HepG2 (cell line): ENCODE measurements around the gene KRT27. TPM values are rescaled to one million over a fixed set of nuclear protein-coding genes. Genes with fewer than 3 reads are reported as not detected.

Experiments used
- ATAC-seq: fragments of 200-7000 bp; cut with Tn5 transposase; 3 replicates; pipeline ENCODE4 v1.9.1; 2020; ENCODE audit warnings: mild to moderate bottlenecking, moderate library complexity
- BruUV-seq: library from RNA; stranded (reverse); fragments of 400-500 nt; replicated peaks from 2 replicates; lab custom pipeline; 2021; lab: Mats Ljungman, UMichigan
- CTCF ChIA-PET: fragments of 300-600 bp; formaldehyde crosslinking; extraction: SDS; loops from one replicate; lab custom pipeline; 2021; ENCODE audit warnings: low total read pairs, inconsistent platforms, low intra/inter-chr PET ratio; lab: Yijun Ruan, JAX
- POLR2A ChIA-PET: fragments of 350-600 bp; sonication (Branson Sonifier 250); formaldehyde crosslinking; loops from one replicate; lab custom pipeline; 2020; ENCODE audit warnings: antibody characterized with exemption, inconsistent platforms; lab: Yijun Ruan, JAX
- DNase-seq: peaks from one replicate; pipeline ENCODE4 v3.0.0-alpha.2; 2015; ENCODE audit warnings: low spot score
- FAIRE-seq: peaks from 3 replicates; lab custom pipeline; 2011; peaks lifted over from hg19 to GRCh38; lab: Jason Lieb, UNC
- H2AFZ ChIP-seq: one replicate; pipeline ENCODE4 v1.6.1; 2011; ENCODE audit warnings: low read length, inconsistent platforms
- H3K27ac ChIP-seq: fragments of 300-600 bp; 3 replicates; pipeline ENCODE4 v1.8.0; 2011; ENCODE audit warnings: mixed run types, mild to moderate bottlenecking, mixed read lengths, low read length, inconsistent platforms; ENCODE audit not compliant: insufficient read depth; ENCODE audit errors: extremely low read length
- H3K27me3 ChIP-seq, 2 experiments: fragments of 200-600 bp in 1 of 2; 2 replicates in 1 of 2; 3 replicates in 1 of 2; pipeline versions ENCODE4 v1.6.0 to v1.8.0; 2011; ENCODE audit warnings: low read length in 2 of 2, mild to moderate bottlenecking in 2 of 2, moderate library complexity in 2 of 2, inconsistent platforms in 1 of 2; ENCODE audit not compliant: insufficient read depth in 2 of 2, control insufficient read depth in 1 of 2
- H3K36me3 ChIP-seq, 2 experiments: fragments of 200-600 bp in 1 of 2; replicated peaks in 1 of 2; 2 replicates in 1 of 2; 3 replicates in 1 of 2; pipeline versions ENCODE4 v1.5.1 to v1.8.0; 2011; ENCODE audit warnings: low read length in 2 of 2, inconsistent platforms in 1 of 2; ENCODE audit not compliant: insufficient read depth in 2 of 2, control insufficient read depth in 1 of 2
- H3K4me1 ChIP-seq: 2 replicates; pipeline ENCODE4 v1.5.1; 2012; ENCODE audit warnings: low read length, inconsistent platforms; ENCODE audit not compliant: insufficient read depth
- H3K4me2 ChIP-seq: 2 replicates; pipeline ENCODE4 v1.6.0; 2011; ENCODE audit warnings: low read depth, low read length, inconsistent platforms
- H3K4me3 ChIP-seq, 3 experiments: fragments of 200-600 bp in 1 of 3; sonication (generic), shearing (Covaris generic) in 1 of 3; replicated peaks in 1 of 3; 2 replicates each; pipeline ENCODE4 v1.5.1; 2011 to 2016; ENCODE audit warnings: low read length in 3 of 3, inconsistent platforms in 2 of 3, low read depth in 2 of 3, mild to moderate bottlenecking in 2 of 3, control low read depth in 1 of 3, mixed read lengths in 1 of 3; ENCODE audit not compliant: insufficient read depth in 1 of 3
- H3K79me2 ChIP-seq: one replicate; pipeline ENCODE4 v1.6.1; 2011; ENCODE audit warnings: low read length, inconsistent platforms; ENCODE audit not compliant: insufficient read depth
- H3K9ac ChIP-seq: 2 replicates; pipeline ENCODE4 v1.6.0; 2011; ENCODE audit warnings: mild to moderate bottlenecking, low read depth, low read length, inconsistent platforms; ENCODE audit not compliant: insufficient read depth
- H3K9me3 ChIP-seq: 2 replicates; pipeline ENCODE4 v1.5.1; 2012; ENCODE audit warnings: mild to moderate bottlenecking, low read length
- H4K20me1 ChIP-seq: 2 replicates; pipeline ENCODE4 v1.6.0; 2011; ENCODE audit warnings: inconsistent platforms, mild to moderate bottlenecking, low read length, moderate library complexity; ENCODE audit not compliant: insufficient read depth
- CEBPZ ChIP-seq: IDR thresholded peaks from 2 replicates; pipeline ENCODE4 v1.6.1; 2012; ENCODE audit warnings: low read length, improper control_type of control experiment
- ELF1 ChIP-seq: sonication (generic); formaldehyde crosslinking; IDR thresholded peaks from 2 replicates; pipeline ENCODE4 v1.4.0; 2020; ENCODE audit warnings: missing genetic modification reagents
- ETV5 ChIP-seq: IDR thresholded peaks from 2 replicates; pipeline ENCODE4 v1.6.1; 2018; ENCODE audit warnings: missing biosample characterization, missing genetic modification reagents, inconsistent platforms, borderline replicate concordance
- FOSL2 ChIP-seq: sonication (generic); formaldehyde crosslinking; IDR thresholded peaks from 2 replicates; pipeline ENCODE4 v1.4.0; 2020; ENCODE audit warnings: missing genetic modification reagents
- GABPB1 ChIP-seq: IDR thresholded peaks from 2 replicates; pipeline ENCODE4 v1.6.1; 2016; ENCODE audit warnings: mild to moderate bottlenecking, missing genetic modification reagents, moderate library complexity, missing compliant biosample characterization
- GFI1 ChIP-seq: sonication (generic); formaldehyde crosslinking; IDR thresholded peaks from 2 replicates; pipeline ENCODE4 v1.5.0; 2020; ENCODE audit warnings: missing genetic modification reagents, mild to moderate bottlenecking, borderline replicate concordance
- IKZF1 ChIP-seq: fragments of 450-650 bp; IDR thresholded peaks from 2 replicates; pipeline ENCODE4 v1.7.1; 2016
- JUN ChIP-seq: sonication (generic); formaldehyde crosslinking; IDR thresholded peaks from 2 replicates; pipeline ENCODE4 v1.4.0; 2020; ENCODE audit warnings: mild to moderate bottlenecking, missing genetic modification reagents
- KDM2A ChIP-seq: sonication (generic); formaldehyde crosslinking; IDR thresholded peaks from 2 replicates; pipeline ENCODE4 v1.4.0; 2020; ENCODE audit warnings: low read depth, missing genetic modification reagents, borderline replicate concordance
- SP1 ChIP-seq, 2 experiments: fragments of 450-650 bp in 1 of 2; sonication (generic) in 1 of 2; formaldehyde crosslinking in 1 of 2; IDR thresholded peaks; 2 replicates each; pipeline versions ENCODE4 v1.4.0 to v1.6.1; 2016 to 2020; ENCODE audit warnings: missing genetic modification reagents in 1 of 2
- ZNF282 ChIP-seq: fragments of 450-650 bp; IDR thresholded peaks from 2 replicates; pipeline ENCODE4 v1.6.1; 2018; ENCODE audit not compliant: partially characterized antibody
- ZNF441 ChIP-seq: sonication (generic); formaldehyde crosslinking; IDR thresholded peaks from 2 replicates; pipeline ENCODE4 v1.7.0; 2021; ENCODE audit warnings: missing genetic modification reagents, borderline replicate concordance
- ZNF672 ChIP-seq: sonication (generic); formaldehyde crosslinking; IDR thresholded peaks from 2 replicates; pipeline ENCODE4 v1.8.1; 2022; ENCODE audit warnings: missing genetic modification reagents
- ZNF720 ChIP-seq: sonication (generic); formaldehyde crosslinking; IDR thresholded peaks from 2 replicates; pipeline ENCODE4 v1.4.0; 2020; ENCODE audit warnings: missing genetic modification reagents
- ZNF766 ChIP-seq: sonication (generic); formaldehyde crosslinking; IDR thresholded peaks from 2 replicates; pipeline ENCODE4 v1.5.0; 2020; ENCODE audit warnings: missing genetic modification reagents, borderline replicate concordance
- WGBS: methylation state at CpG from one replicate; pipeline ENCODE4 v1.1.6; 2017; ENCODE audit warnings: low lambda C conversion rate; 5-methylcytosine and 5-hydroxymethylcytosine counted together
- in situ Hi-C: cut with HindIII; loops from 2 replicates; pipeline ENCODE4 v1.10.0; 2017; ENCODE audit warnings: low pct_unique_long_range_greater_than_20kb; ENCODE audit not compliant: extremely low pct_ligation_motif_present
- intact Hi-C: fragments of 100-400 bp; cut with micrococcal nuclease; formaldehyde crosslinking; loops from one replicate; pipeline ENCODE4 v1.10.0; 2022; ENCODE audit not compliant: unreplicated experiment
- polyA plus RNA-seq, 8 experiments: library from polyadenylated mRNA; depleted of rRNA in 3 of 8; stranded (reverse) in 7 of 8; unstranded in 1 of 8; fragments of >200 nt; fragmentation: Illumina TruSeq in 4 of 8; extraction: Trizol in 4 of 8; gene quantifications; 2 replicates each; pipeline versions ENCODE4 v1.2.1 to v1.2.3, GENCODE V29; 2011 to 2016; ENCODE audit warnings: low read depth in 4 of 8, missing spikeins in 1 of 8, mixed read lengths in 1 of 8; ENCODE audit not compliant: insufficient read depth in 1 of 8
- total RNA-seq, 5 experiments: library from RNA; depleted of rRNA; stranded (reverse); fragments of >200 nt; fragmentation: Illumina TruSeq; extraction: Trizol; gene quantifications; 2 replicates each; pipeline ENCODE4 v1.2.3, GENCODE V29; 2016; ENCODE audit warnings: low read depth in 1 of 5
- TF ChIP-seq, protein P1 (sequence below): sonication (generic); formaldehyde crosslinking; conservative IDR thresholded peaks from 2 replicates; pipeline ENCODE4 v1.4.0; 2020; ENCODE audit warnings: mild to moderate bottlenecking, missing genetic modification reagents, moderate library complexity
- TF ChIP-seq, protein P2 (sequence below): IDR thresholded peaks from 2 replicates; pipeline ENCODE4 v1.6.1; 2018; ENCODE audit warnings: missing genetic modification reagents, mild to moderate bottlenecking, missing compliant biosample characterization

The KRT27 gene
- total and polyA plus RNA-seq, 2 of the 13 experiments (the other 11 are each of a cell fraction or from before 2014, with no cell fraction given), result not detected

DNA sequence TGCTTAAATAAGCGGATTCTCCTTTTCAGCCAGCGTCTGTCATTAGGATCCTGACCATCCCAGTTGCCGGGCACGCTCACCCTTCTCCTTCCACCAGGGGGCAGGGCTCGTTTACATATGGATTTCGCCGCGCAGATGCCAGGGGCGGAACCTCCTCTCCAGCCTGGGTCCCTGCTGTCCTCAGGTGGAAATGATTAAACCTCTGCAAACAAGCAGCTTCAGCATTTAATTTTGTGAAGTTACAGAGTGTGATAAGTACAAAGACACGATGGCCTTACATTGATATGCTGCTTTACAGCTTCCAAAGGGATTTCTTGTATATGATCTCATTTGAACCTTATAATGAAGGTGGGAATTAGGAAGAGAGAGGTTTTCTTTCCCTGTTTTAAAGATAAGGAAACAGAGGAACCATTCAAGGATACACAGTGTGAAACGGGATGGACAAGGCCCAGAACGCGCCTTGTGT lies 21.3 kb upstream of the KRT27 start:
- 5% methylated on average over 13 of the region's 13 CpGs for WGBS
- Histone ChIP-seq H3K27ac (no peak overlapping the region), H3K4me2 (peak overlapping the region; percentile 19; the same call in 1 of the 2 replicates), H3K36me3 (no peaks in the 10 kb centered on the region), H4K20me1 (no peaks in the 10 kb centered on the region), H3K27me3 (peaks cover 0 to 11% of the 10 kb centered on the region in 2 experiments; a peak in 3 of 5 replicates), H2AFZ (no peak overlapping the region), H3K4me3 (no peak overlapping the region), H3K9ac (no peak overlapping the region), H3K4me1 (peaks cover 6% of the 10 kb centered on the region), H3K9me3 (no peaks in the 10 kb centered on the region), H3K79me2 (no peaks in the 10 kb centered on the region)
- ATAC-seq (peak; percentile 99), DNase-seq (peak; percentile 77), FAIRE-seq (peak; percentile 92)
- in situ Hi-C loops, result loop anchor here (5.0 kb wide), 1 partner anchor 859 kb away; no protein-coding TSS in a partner anchor
- intact Hi-C loops, result loop anchor here (1.0 to 5.0 kb wide), 5 partner anchors 54 to 864 kb away; no protein-coding TSS in a partner anchor
- BruUV-seq, result no TSS peak
- ChIA-PET CTCF (interaction anchor here (1.1 to 2.5 kb wide), 7 partner anchors 105 to 863 kb away, joined by 3 to 37 read pairs (median 10); no protein-coding TSS in a partner anchor), POLR2A (no interaction called here)
- TF ChIP-seq GABPB1 (CRISPR knock-in tag) (peak; percentile 32; the same call in 1 of the 2 replicates), ZNF766 (peak; percentile 81; the same call in 1 of the 2 replicates), ZNF672 (CRISPR knock-in tag) (no peak), ZNF282 (no peak), ELF1 (peak; percentile 37; the same call in 1 of the 2 replicates), ZNF441 (CRISPR knock-in tag) (0 out of 2 replicates have a peak, but pooled peaks have one; percentile 31), GFI1 (no peak), FOSL2 (CRISPR knock-in tag) (peak; percentile 59), CEBPZ (no peak), SP1 (IDR thresholded peaks at IDR 0.05) (no peak), SP1 (CRISPR knock-in tag; IDR thresholded peaks at IDR 0.05) (0 out of 2 replicates have a peak, but pooled peaks have one; percentile 26), KDM2A (peak; percentile 92), JUN (0 out of 2 replicates have a peak, but pooled peaks have one; percentile 40), ETV5 (CRISPR knock-in tag) (peak; percentile 16; the same call in 1 of the 2 replicates), ZNF720 (CRISPR knock-in tag) (no peak), IKZF1 (no peak)
- TF ChIP-seq, protein P1, sequence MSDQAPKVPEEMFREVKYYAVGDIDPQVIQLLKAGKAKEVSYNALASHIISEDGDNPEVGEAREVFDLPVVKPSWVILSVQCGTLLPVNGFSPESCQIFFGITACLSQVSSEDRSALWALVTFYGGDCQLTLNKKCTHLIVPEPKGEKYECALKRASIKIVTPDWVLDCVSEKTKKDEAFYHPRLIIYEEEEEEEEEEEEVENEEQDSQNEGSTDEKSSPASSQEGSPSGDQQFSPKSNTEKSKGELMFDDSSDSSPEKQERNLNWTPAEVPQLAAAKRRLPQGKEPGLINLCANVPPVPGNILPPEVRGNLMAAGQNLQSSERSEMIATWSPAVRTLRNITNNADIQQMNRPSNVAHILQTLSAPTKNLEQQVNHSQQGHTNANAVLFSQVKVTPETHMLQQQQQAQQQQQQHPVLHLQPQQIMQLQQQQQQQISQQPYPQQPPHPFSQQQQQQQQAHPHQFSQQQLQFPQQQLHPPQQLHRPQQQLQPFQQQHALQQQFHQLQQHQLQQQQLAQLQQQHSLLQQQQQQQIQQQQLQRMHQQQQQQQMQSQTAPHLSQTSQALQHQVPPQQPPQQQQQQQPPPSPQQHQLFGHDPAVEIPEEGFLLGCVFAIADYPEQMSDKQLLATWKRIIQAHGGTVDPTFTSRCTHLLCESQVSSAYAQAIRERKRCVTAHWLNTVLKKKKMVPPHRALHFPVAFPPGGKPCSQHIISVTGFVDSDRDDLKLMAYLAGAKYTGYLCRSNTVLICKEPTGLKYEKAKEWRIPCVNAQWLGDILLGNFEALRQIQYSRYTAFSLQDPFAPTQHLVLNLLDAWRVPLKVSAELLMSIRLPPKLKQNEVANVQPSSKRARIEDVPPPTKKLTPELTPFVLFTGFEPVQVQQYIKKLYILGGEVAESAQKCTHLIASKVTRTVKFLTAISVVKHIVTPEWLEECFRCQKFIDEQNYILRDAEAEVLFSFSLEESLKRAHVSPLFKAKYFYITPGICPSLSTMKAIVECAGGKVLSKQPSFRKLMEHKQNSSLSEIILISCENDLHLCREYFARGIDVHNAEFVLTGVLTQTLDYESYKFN (CRISPR knock-in tag), result 0 out of 2 replicates have a peak, but pooled peaks have one; percentile 21
- TF ChIP-seq, protein P2, sequence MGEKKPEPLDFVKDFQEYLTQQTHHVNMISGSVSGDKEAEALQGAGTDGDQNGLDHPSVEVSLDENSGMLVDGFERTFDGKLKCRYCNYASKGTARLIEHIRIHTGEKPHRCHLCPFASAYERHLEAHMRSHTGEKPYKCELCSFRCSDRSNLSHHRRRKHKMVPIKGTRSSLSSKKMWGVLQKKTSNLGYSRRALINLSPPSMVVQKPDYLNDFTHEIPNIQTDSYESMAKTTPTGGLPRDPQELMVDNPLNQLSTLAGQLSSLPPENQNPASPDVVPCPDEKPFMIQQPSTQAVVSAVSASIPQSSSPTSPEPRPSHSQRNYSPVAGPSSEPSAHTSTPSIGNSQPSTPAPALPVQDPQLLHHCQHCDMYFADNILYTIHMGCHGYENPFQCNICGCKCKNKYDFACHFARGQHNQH, result peak; percentile 48; the same call in 1 of the 2 replicates
